ENCODE data around the gene SRPRB.

SRPRB gene

GRCh38 chr3:133860519-133860918 is 54.9 kb downstream of the SRPRB start:
- TF ChIP-seq HDGF (IDR thresholded peaks at IDR 0.05; ENCODE audit: borderline replicate concordance) (no peak), FOXK2 (IDR thresholded peaks at IDR 0.05) (no peak), SUZ12 (IDR thresholded peaks at IDR 0.05) (no peak), FOXM1 (IDR thresholded peaks at IDR 0.05; ENCODE audit: borderline replicate concordance) (no peak), PKNOX1 (IDR thresholded peaks at IDR 0.05) (no peak), BHLHE40 (IDR thresholded peaks at IDR 0.05; ENCODE audit: borderline replicate concordance) (no peak), CTBP1 (IDR thresholded peaks at IDR 0.05; ENCODE audit: borderline replicate concordance) (no peak), LEF1 (IDR thresholded peaks at IDR 0.05; ENCODE audit: borderline replicate concordance) (no peak), ARNT (IDR thresholded peaks at IDR 0.05) (no peak), SP1 (IDR thresholded peaks at IDR 0.05) (no peak), ELF4 (IDR thresholded peaks at IDR 0.05) (no peak), NFRKB (IDR thresholded peaks at IDR 0.05) (no peak), L3MBTL2 (conservative IDR thresholded peaks at IDR 0.05) (no peak), FOXA1 (IDR thresholded peaks at IDR 0.05) (no peak)
- ChIA-PET CTCF (no interaction called here), POLR2A (no interaction called here)
- no peak for DNase-seq (ENCODE audit: extremely low spot score)

GRCh38 chr3:133862161-133862560 is 56.5 kb downstream of the SRPRB start:
- CTCF ChIA-PET, result no interaction called here
- TF ChIP-seq NFRKB (IDR thresholded peaks at IDR 0.05), result no peak
- no peak for TF ChIP-seq ELF4 (IDR thresholded peaks at IDR 0.05)
- no peak for TF ChIP-seq ARNT (IDR thresholded peaks at IDR 0.05)
- no peak for TF ChIP-seq PKNOX1 (IDR thresholded peaks at IDR 0.05)
- no peak for TF ChIP-seq LEF1 (IDR thresholded peaks at IDR 0.05; ENCODE audit: borderline replicate concordance)
- no peak for TF ChIP-seq ZNF384 (IDR thresholded peaks at IDR 0.05)
- no peak for TF ChIP-seq FOXK2 (IDR thresholded peaks at IDR 0.05)
- TF ChIP-seq TARDBP (IDR thresholded peaks at IDR 0.05), result no peak
- TF ChIP-seq BHLHE40 (IDR thresholded peaks at IDR 0.05; ENCODE audit: borderline replicate concordance), result no peak
- no peak for TF ChIP-seq SUZ12 (IDR thresholded peaks at IDR 0.05)
- TF ChIP-seq CTBP1 (IDR thresholded peaks at IDR 0.05; ENCODE audit: borderline replicate concordance), result no peak
- no peak for TF ChIP-seq L3MBTL2 (conservative IDR thresholded peaks at IDR 0.05)
- TF ChIP-seq HDGF (IDR thresholded peaks at IDR 0.05; ENCODE audit: borderline replicate concordance), result no peak
- no peak for TF ChIP-seq FOXM1 (IDR thresholded peaks at IDR 0.05; ENCODE audit: borderline replicate concordance)
- TF ChIP-seq FOXA1 (IDR thresholded peaks at IDR 0.05), result no peak
- no peak for TF ChIP-seq SP1 (IDR thresholded peaks at IDR 0.05)
- POLR2A ChIA-PET, result no interaction called here
- DNase-seq (ENCODE audit: extremely low spot score), result no peak

- no peak for TF ChIP-seq ELF4 (IDR thresholded peaks at IDR 0.05)
- TF ChIP-seq SP1 (IDR thresholded peaks at IDR 0.05), result no peak
- no peak for TF ChIP-seq BHLHE40 (IDR thresholded peaks at IDR 0.05; ENCODE audit: borderline replicate concordance)
- TF ChIP-seq ZNF384 (IDR thresholded peaks at IDR 0.05), result no peak
- TF ChIP-seq TARDBP (IDR thresholded peaks at IDR 0.05), result no peak
- no peak for TF ChIP-seq HDGF (IDR thresholded peaks at IDR 0.05; ENCODE audit: borderline replicate concordance)
- no peak for TF ChIP-seq SUZ12 (IDR thresholded peaks at IDR 0.05)
- TF ChIP-seq ARNT (IDR thresholded peaks at IDR 0.05), result no peak
- TF ChIP-seq FOXA1 (IDR thresholded peaks at IDR 0.05), result no peak
- no peak for TF ChIP-seq FOXM1 (IDR thresholded peaks at IDR 0.05; ENCODE audit: borderline replicate concordance)
- TF ChIP-seq PKNOX1 (IDR thresholded peaks at IDR 0.05), result no peak
- no peak for TF ChIP-seq CTBP1 (IDR thresholded peaks at IDR 0.05; ENCODE audit: borderline replicate concordance)
- no peak for TF ChIP-seq L3MBTL2 (conservative IDR thresholded peaks at IDR 0.05)
- no peak for TF ChIP-seq LEF1 (IDR thresholded peaks at IDR 0.05; ENCODE audit: borderline replicate concordance)
- no peak for TF ChIP-seq NFRKB (IDR thresholded peaks at IDR 0.05)
- TF ChIP-seq FOXK2 (IDR thresholded peaks at IDR 0.05), result no peak
- ChIA-PET POLR2A (interaction anchor here (0.5 kb wide), 1 partner anchor 210 kb away, joined by 3 read pairs; no protein-coding TSS in a partner anchor), CTCF (no interaction called here)
- no peak for DNase-seq (ENCODE audit: extremely low spot score)
Observed at GRCh38 chr3:133863911-133864310, 58.3 kb downstream of the SRPRB start.

- ChIA-PET CTCF (no interaction called here), POLR2A (no interaction called here)
- no peak for TF ChIP-seq HDGF (IDR thresholded peaks at IDR 0.05; ENCODE audit: borderline replicate concordance)
- TF ChIP-seq FOXA1 (IDR thresholded peaks at IDR 0.05), result no peak
- DNase-seq (ENCODE audit: extremely low spot score), result no peak
Observed at GRCh38 chr3:133864616-133865015, 59.0 kb downstream of the SRPRB start.

GRCh38 chr3:133865136-133865855 is 59.7 kb downstream of the SRPRB start:
- TF ChIP-seq L3MBTL2 (conservative IDR thresholded peaks at IDR 0.05) (no peak), ZNF384 (IDR thresholded peaks at IDR 0.05) (no peak), PKNOX1 (IDR thresholded peaks at IDR 0.05) (no peak), ARNT (IDR thresholded peaks at IDR 0.05) (no peak), FOXM1 (IDR thresholded peaks at IDR 0.05; ENCODE audit: borderline replicate concordance) (no peak), LEF1 (IDR thresholded peaks at IDR 0.05; ENCODE audit: borderline replicate concordance) (no peak), FOXK2 (IDR thresholded peaks at IDR 0.05) (no peak)
- no peak for DNase-seq (ENCODE audit: extremely low spot score)
- POLR2A ChIA-PET, result no interaction called here
- CTCF ChIA-PET, result no interaction called here

- CTCF ChIA-PET, result no interaction called here
- TF ChIP-seq BHLHE40 (IDR thresholded peaks at IDR 0.05; ENCODE audit: borderline replicate concordance) (no peak), SP1 (IDR thresholded peaks at IDR 0.05) (no peak), ZNF384 (IDR thresholded peaks at IDR 0.05) (no peak)
- no peak for DNase-seq (ENCODE audit: extremely low spot score)
- POLR2A ChIA-PET, result no interaction called here
Observed at GRCh38 chr3:133866141-133866540, 60.5 kb downstream of the SRPRB start.
